ENCODE results near the gene ARF3. TPM values are rescaled to one million over a fixed set of nuclear protein-coding genes. Genes with fewer than 3 reads are reported as not detected.
A peak's percentile ranks its signal among the peaks of the same experiment; 100 is the strongest.

Gene ARF3
- total and polyA plus RNA-seq, 2 donors (not counting 3 experiments of a cell fraction or from before 2014, with no cell fraction given), result 149 to 172 TPM

GRCh38 chr12:48988030-48988649, 30.9 kb upstream of the ARF3 start:
- intact Hi-C loops (cut with micrococcal nuclease) (loop anchor here (2.0 to 5.0 kb wide), 2 partner anchors 13 to 66 kb away; no protein-coding TSS in a partner anchor), dilution Hi-C loops (cut with MboI; ENCODE audit: extremely low pct_ligation_motif_present, low sequenced_read_pairs) (no loop called here)
- no peaks in the 10 kb centered on the region for H3K9me3 ChIP-seq (replicated peaks; ENCODE audit: control insufficient read depth, insufficient read depth, low read length)
- no TSS peak for BruUV-seq (replicated peaks)
- H3K27ac ChIP-seq (ENCODE audit: insufficient read depth, low read depth, low read length), result no peak overlapping the region
- DNase-seq (ENCODE audit: low read depth, low spot score) (peak; percentile 61), FAIRE-seq (peak; percentile 67)
- no peaks in the 10 kb centered on the region for H3K9me1 ChIP-seq (replicated peaks; ENCODE audit: control insufficient read depth, extremely low read depth, insufficient read depth, low read length)
- peaks cover 53 to 60% of the 10 kb centered on the region in 2 experiments for H3K27me3 ChIP-seq (ENCODE audit: control insufficient read depth in 2 of 2, insufficient read depth in 2 of 2, low read length in 2 of 2)
- no peak overlapping the region for H2AFZ ChIP-seq (ENCODE audit: low read depth, low read length)
- no peaks in the 10 kb centered on the region for H3K4me1 ChIP-seq (ENCODE audit: control insufficient read depth, extremely low read depth, insufficient read depth, low read length)
- H3K79me2 ChIP-seq (ENCODE audit: control insufficient read depth, insufficient read depth, low read length), result no peaks in the 10 kb centered on the region
- ChIA-PET POLR2A (no interaction called here), CTCF (interaction anchor here (0.5 to 2.5 kb wide), 46 partner anchors 10 to 226 kb away, joined by 3 to 125 read pairs (median 5); partner anchors contain the start of genes ARF3, DDN, DDX23 and FKBP11)
- H3K9ac ChIP-seq (replicated peaks; ENCODE audit: extremely low read depth, insufficient read depth, low read length), result no peak overlapping the region
- H3K4me3 ChIP-seq (replicated peaks in 1 of 3; ENCODE audit: insufficient read depth in 1 of 3, low read depth in 1 of 3, low read length in 3 of 3), result no peak overlapping the region
- H4K20me1 ChIP-seq (replicated peaks; ENCODE audit: control insufficient read depth, extremely low read depth, insufficient read depth, low read length), result no peaks in the 10 kb centered on the region
- no peaks in the 10 kb centered on the region for H3K36me3 ChIP-seq (ENCODE audit: control insufficient read depth in 2 of 2, extremely low read depth in 1 of 2, insufficient read depth in 2 of 2, low read length in 2 of 2)
- no peak for TF ChIP-seq EZH2 (IDR thresholded peaks at IDR 0.05; ENCODE audit: borderline replicate concordance, low read depth, low read length, severe bottlenecking)
- TF ChIP-seq CTCF (IDR thresholded peaks at IDR 0.05; ENCODE audit: extremely low read depth in 1 of 2, insufficient read depth in 1 of 2, low read depth in 1 of 2, low read length in 2 of 2), result peak; percentile 92 to 93
- no peak for TF ChIP-seq JUN (IDR thresholded peaks at IDR 0.05; ENCODE audit: borderline replicate concordance, insufficient read depth, insufficient read length, low read depth)
- TF ChIP-seq FOS (IDR thresholded peaks at IDR 0.05; ENCODE audit: borderline replicate concordance, insufficient read depth, low read length), result no peak
- TF ChIP-seq POLR2AphosphoS5 (IDR thresholded peaks at IDR 0.05; ENCODE audit: insufficient read depth, low read depth, low read length), result no peak
- no peak for TF ChIP-seq MYC (IDR thresholded peaks at IDR 0.05; ENCODE audit: low read depth, low read length)
- no peak for TF ChIP-seq GATA2 (IDR thresholded peaks at IDR 0.05; ENCODE audit: insufficient read depth, insufficient read length, low read depth, low read length)
- H3K4me2 ChIP-seq (ENCODE audit: insufficient read depth, low read length), result no peak overlapping the region

All from endothelial cell of umbilical vein (primary cell).